ENCODE data around the gene CNN3. TPM values are rescaled to one million over a fixed set of nuclear protein-coding genes. Genes with fewer than 3 reads are reported as not detected.

Gene CNN3
- polyA plus RNA-seq, 2 of the 4 experiments (the other 2 are of a cell fraction), result 61.6 to 83.4 TPM

DNA sequence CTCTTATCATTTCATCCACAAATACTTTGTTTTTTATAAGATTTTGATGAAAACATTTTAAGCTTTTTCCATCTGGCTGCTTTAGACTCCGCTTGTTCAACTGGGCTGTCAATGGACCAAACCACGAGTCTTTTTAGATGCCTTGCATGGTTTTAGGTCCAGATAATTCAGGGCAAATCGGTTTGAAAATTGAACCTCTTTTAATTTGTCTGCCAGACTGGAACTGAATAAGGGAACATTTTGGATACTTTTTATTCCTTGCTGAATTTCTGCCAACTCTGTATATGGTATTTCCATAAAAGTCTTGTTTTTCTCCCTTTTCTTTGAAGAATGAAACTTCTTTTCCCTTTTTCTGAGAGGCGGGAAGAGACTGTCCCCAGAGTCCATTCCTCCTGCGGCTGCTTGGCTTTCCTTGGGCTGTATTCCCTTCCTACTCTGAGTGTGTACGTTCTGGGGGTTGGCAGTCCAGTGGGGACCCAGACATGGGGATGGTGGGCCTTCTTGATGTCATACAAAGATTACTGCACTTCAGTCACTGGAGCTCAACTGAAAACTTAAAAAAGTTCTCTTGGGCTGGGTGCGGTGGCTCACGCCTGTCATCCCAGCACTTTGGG, 46.5 kb upstream of the CNN3 start:
- 94% methylated on average over 8 of the region's 8 CpGs for WGBS (ENCODE audit: missing lambda C conversion rate)
- Histone ChIP-seq H3K27ac (no peak overlapping the region), H3K4me3 (no peak overlapping the region), H3K4me1 (peaks cover 16% of the 10 kb centered on the region), H3K9me3 (no peaks in the 10 kb centered on the region), H3K4me2 (no peak overlapping the region)
- no peak for FAIRE-seq
- no peak for DNase-seq (ENCODE audit: low read depth in 1 of 2, low spot score in 1 of 2)
- no peak for ATAC-seq
- CTCF ChIA-PET, result interaction anchor here (0.6 to 1.5 kb wide), 2 partner anchors 119 to 260 kb away, joined by 3 to 5 read pairs; no protein-coding TSS in a partner anchor
- POLR2A ChIA-PET, result no interaction called here
- TF ChIP-seq CEBPB (IDR thresholded peaks at IDR 0.05), result no peak
- no peak for TF ChIP-seq RFX5 (IDR thresholded peaks at IDR 0.05)
- no peak for TF ChIP-seq POLR2AphosphoS2 (conservative IDR thresholded peaks at IDR 0.05; ENCODE audit: low read length)
- TF ChIP-seq CHD4 (IDR thresholded peaks at IDR 0.05; ENCODE audit: borderline replicate concordance), result no peak
- TF ChIP-seq, protein P1, sequence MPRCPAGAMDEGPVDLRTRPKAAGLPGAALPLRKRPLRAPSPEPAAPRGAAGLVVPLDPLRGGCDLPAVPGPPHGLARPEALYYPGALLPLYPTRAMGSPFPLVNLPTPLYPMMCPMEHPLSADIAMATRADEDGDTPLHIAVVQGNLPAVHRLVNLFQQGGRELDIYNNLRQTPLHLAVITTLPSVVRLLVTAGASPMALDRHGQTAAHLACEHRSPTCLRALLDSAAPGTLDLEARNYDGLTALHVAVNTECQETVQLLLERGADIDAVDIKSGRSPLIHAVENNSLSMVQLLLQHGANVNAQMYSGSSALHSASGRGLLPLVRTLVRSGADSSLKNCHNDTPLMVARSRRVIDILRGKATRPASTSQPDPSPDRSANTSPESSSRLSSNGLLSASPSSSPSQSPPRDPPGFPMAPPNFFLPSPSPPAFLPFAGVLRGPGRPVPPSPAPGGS (IDR thresholded peaks at IDR 0.05), result no peak
- TF ChIP-seq EHF (CRISPR knock-in tag; IDR thresholded peaks at IDR 0.05), result no peak
- no peak for TF ChIP-seq EHMT2 (IDR thresholded peaks at IDR 0.05; ENCODE audit: low read depth)
- no peak for TF ChIP-seq EP300 (IDR thresholded peaks at IDR 0.05)
- TF ChIP-seq, protein P2, sequence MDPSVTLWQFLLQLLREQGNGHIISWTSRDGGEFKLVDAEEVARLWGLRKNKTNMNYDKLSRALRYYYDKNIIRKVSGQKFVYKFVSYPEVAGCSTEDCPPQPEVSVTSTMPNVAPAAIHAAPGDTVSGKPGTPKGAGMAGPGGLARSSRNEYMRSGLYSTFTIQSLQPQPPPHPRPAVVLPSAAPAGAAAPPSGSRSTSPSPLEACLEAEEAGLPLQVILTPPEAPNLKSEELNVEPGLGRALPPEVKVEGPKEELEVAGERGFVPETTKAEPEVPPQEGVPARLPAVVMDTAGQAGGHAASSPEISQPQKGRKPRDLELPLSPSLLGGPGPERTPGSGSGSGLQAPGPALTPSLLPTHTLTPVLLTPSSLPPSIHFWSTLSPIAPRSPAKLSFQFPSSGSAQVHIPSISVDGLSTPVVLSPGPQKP (IDR thresholded peaks at IDR 0.05; ENCODE audit: low read depth, low read length), result no peak
- no peak for TF ChIP-seq RCOR1 (IDR thresholded peaks at IDR 0.05; ENCODE audit: low read depth, low read length)
- TF ChIP-seq ZNF302 (CRISPR knock-in tag; IDR thresholded peaks at IDR 0.05), result no peak
- TF ChIP-seq ZC3H11A (IDR thresholded peaks at IDR 0.05), result no peak
- no peak for TF ChIP-seq POLR2A (IDR thresholded peaks at IDR 0.05; ENCODE audit: low read length)
- TF ChIP-seq RAD21 (conservative IDR thresholded peaks at IDR 0.05 in 1 of 2, IDR thresholded peaks at IDR 0.05 in 1 of 2), result no peak
- TF ChIP-seq, protein P3, sequence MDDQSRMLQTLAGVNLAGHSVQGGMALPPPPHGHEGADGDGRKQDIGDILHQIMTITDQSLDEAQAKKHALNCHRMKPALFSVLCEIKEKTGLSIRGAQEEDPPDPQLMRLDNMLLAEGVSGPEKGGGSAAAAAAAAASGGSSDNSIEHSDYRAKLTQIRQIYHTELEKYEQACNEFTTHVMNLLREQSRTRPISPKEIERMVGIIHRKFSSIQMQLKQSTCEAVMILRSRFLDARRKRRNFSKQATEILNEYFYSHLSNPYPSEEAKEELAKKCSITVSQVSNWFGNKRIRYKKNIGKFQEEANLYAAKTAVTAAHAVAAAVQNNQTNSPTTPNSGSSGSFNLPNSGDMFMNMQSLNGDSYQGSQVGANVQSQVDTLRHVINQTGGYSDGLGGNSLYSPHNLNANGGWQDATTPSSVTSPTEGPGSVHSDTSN (IDR thresholded peaks at IDR 0.05), result no peak
- TF ChIP-seq, protein P4, sequence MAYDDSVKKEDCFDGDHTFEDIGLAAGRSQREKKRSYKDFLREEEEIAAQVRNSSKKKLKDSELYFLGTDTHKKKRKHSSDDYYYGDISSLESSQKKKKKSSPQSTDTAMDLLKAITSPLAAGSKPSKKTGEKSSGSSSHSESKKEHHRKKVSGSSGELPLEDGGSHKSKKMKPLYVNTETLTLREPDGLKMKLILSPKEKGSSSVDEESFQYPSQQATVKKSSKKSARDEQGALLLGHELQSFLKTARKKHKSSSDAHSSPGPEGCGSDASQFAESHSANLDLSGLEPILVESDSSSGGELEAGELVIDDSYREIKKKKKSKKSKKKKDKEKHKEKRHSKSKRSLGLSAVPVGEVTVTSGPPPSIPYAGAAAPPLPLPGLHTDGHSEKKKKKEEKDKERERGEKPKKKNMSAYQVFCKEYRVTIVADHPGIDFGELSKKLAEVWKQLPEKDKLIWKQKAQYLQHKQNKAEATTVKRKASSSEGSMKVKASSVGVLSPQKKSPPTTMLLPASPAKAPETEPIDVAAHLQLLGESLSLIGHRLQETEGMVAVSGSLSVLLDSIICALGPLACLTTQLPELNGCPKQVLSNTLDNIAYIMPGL (CRISPR knock-in tag; IDR thresholded peaks at IDR 0.05; ENCODE audit: borderline replicate concordance), result no peak
- no peak for TF ChIP-seq MAZ (IDR thresholded peaks at IDR 0.05; ENCODE audit: borderline replicate concordance, low read depth, low read length)

DNA sequence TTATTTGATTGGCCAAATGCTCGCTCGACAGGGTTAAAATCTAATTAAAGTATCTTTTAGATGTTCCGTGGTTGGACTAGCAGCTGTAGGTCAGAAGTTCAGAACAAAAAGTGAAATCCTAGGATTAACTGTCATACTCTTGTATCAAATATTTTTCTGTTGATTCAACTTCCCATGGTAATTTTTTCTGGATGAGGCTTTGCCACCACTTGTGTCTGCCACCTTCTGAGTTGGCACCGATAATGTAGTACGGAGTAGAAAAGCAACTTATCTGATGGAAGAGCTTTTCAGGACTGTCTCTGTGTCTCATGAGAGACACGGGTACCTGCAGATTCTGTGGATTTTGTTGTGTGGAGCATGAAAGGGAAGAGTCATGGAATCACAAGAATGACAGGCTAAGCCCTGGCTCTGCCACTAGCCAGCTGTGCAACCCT, 44.6 kb upstream of the CNN3 start:
- 61% methylated on average over 6 of the region's 6 CpGs for WGBS (ENCODE audit: missing lambda C conversion rate)
- ATAC-seq (no peak), FAIRE-seq (no peak), DNase-seq (ENCODE audit: low read depth in 1 of 2, low spot score in 1 of 2) (no peak)
- Histone ChIP-seq H3K9me3 (no peaks in the 10 kb centered on the region), H3K4me2 (peak overlapping the region; percentile 42), H3K4me1 (peaks cover 16% of the 10 kb centered on the region), H3K4me3 (no peak overlapping the region), H3K27ac (peak overlapping the region; percentile 24 to 60; a peak in 4 of 6 replicates)
- CTCF ChIA-PET, result interaction anchor here (0.8 to 1.6 kb wide), 3 partner anchors 12 to 117 kb away, joined by 3 read pairs; no protein-coding TSS in a partner anchor
- POLR2A ChIA-PET, result no interaction called here
- no peak for TF ChIP-seq EP300 (IDR thresholded peaks at IDR 0.05)
- TF ChIP-seq HEYL (CRISPR knock-in tag; IDR thresholded peaks at IDR 0.05), result no peak
- no peak for TF ChIP-seq CHD2 (IDR thresholded peaks at IDR 0.05; ENCODE audit: low read length, partially characterized antibody)
- no peak for TF ChIP-seq HOXB5 (CRISPR knock-in tag; IDR thresholded peaks at IDR 0.05)
- TF ChIP-seq, protein P5, sequence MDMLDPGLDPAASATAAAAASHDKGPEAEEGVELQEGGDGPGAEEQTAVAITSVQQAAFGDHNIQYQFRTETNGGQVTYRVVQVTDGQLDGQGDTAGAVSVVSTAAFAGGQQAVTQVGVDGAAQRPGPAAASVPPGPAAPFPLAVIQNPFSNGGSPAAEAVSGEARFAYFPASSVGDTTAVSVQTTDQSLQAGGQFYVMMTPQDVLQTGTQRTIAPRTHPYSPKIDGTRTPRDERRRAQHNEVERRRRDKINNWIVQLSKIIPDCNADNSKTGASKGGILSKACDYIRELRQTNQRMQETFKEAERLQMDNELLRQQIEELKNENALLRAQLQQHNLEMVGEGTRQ (IDR thresholded peaks at IDR 0.05), result no peak
- TF ChIP-seq NFE2L2 (conservative IDR thresholded peaks at IDR 0.05; ENCODE audit: low read length), result no peak

All from A549 (cell line).